CD4-positive, alpha-beta T cell treated with Interleukin-17A for 1 hour (primary cell): ENCODE data around the gene RGL3.
"Not testable (repeated sequence)": the region's sequence is repeated elsewhere in the genome, so short reads cannot be mapped to it uniquely, and the experiment has no call there.

Experiments
- DNase-seq: peaks from one replicate; pipeline ENCODE4 v3.0.0-alpha.2; 2020

RGL3 gene

DNA sequence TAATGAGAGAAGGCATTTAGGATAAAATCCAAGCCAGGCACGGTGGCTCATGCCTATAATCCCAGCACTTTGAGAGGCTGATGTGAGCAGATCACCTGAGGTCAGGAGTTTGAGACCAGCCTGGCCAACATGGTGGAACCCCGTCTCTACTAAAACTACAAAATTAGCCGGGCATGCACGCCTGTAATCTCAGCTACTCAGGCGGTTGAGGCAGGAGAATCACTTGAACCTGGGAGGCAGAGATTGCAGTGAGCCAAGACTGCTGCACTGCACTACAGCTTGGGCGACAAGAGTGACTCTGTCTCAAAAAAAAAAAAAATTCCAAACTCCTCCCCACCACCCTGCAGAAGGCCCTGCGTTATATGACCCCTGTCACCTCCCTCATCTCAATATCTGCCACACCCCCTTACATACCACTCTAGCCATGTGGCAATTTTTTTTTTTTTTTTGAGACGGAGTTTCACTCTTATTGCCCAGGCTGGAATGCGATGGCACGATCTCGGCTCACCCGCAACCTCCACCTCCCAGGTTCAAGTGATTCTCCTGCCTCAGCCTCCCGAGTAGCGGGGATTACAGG, 39.8 kb downstream of the RGL3 start:
- not testable (repeated sequence) for DNase-seq

DNA sequence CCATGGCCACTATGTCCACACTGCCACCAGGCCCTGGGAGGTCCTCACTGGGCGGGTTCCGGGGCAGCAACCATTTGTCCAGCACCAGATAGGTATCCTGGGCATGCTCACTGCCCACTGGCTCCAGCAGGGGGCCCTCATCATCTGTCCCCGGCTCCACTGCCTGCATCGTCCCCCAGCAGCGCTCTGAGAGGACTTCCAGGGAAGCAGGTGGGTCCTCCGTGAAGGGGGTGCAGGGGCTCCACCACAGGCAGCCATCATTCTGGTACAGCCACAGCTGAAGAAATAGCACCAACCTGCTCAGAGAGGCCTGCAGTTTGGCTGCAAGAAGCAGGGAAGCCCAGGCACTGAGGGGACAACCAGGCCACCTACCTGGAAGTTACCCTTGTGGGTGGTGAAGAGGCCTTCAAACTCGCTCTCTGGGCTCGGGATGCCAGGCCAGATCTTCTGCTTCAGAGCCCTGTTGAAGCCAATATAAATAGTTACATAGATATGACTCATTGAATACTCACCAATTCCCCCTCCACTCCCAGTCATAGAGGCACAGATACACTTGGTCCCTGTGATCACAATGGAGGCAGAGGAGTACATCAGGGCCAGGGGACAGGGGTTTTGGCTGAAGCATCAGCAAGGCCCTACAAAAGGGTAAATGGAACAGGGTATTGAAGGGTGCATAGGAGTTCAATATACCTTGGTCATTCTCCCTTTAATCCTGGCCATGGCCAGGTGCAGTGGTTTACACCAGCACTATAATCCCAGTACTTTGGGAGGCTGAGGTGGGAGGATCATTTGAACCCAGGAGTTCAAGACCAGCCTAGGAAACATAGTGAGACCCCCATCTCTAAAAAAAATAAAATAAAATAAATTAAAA, 40.6 kb downstream of the RGL3 start:
- peak; percentile 21 for DNase-seq

DNA sequence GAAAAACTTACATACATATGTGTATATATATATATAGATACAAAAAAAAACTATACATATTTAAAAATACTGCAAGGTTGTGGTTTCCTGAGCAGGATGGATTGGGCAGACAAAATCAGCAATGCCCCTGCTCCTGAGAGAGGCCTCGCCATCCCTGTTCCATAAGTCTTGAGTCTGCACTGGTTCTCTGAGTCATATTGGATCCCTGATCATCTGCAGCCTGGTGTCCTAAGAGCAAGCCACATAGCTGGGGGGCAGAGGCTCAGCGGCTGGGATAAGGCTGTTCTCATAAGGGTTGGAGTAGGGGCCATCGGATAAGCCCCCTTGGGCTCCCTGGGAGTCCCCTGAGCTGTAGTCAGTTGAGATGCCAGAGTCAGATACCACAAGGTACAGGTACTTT, 41.4 kb downstream of the RGL3 start:
- no peak for DNase-seq

DNA sequence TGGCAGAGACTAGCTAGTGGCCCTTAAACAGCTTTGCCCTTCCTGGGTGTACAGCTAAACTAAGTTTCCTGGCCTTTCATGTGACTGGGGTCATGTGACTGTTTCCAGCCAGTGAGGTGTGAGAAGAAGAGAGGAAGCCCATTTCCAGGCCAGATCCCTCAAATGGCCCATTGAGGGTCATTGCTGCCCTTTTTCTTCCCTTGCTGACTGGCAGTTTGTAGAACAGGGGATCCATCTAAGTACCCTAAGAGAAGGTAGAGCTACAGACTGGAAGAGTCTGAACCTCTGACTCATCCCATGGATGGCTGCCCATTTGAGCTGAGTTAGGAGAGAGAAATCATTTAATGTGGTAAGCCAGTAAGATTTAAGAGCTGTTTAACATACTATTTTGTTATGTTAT, 41.9 kb downstream of the RGL3 start:
- DNase-seq = peak; percentile 26

DNA sequence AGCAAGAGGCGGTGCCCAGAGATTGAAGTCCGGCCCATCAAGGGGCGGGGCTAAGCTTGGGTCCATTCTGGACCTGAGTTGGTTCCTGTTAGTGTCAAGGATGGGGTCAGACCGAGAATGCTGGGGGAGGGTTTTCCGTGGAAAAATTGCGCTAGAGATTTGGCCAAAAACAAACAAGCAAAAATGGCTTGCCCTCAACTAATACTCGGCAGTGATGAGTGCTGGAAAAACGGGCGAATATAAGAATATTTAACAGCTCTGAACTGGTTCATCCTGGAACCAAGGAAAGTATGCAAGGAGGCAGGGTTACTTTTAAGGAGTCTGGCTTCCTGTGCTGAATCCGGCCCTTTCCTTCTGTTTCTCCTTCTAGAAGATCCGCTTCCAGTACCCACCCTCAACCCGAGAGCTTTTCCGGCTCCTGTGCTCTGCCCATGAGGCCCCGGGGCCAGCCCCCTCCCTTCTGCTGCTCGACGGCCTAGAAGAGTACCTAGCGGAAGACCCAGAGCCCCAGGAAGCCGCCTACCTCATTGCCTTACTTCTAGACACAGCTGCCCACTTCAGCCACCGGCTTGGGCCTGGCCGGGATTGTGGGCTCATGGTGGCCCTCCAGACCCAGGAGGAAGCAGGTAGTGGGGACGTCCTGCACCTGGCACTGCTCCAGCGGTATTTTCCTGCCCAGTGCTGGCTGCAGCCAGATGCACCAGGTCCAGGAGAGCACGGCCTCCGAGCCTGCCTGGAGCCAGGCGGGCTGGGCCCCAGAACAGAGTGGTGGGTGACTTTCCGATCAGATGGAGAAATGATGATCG, 43.8 kb downstream of the RGL3 start:
- peak; percentile 82 for DNase-seq

DNA sequence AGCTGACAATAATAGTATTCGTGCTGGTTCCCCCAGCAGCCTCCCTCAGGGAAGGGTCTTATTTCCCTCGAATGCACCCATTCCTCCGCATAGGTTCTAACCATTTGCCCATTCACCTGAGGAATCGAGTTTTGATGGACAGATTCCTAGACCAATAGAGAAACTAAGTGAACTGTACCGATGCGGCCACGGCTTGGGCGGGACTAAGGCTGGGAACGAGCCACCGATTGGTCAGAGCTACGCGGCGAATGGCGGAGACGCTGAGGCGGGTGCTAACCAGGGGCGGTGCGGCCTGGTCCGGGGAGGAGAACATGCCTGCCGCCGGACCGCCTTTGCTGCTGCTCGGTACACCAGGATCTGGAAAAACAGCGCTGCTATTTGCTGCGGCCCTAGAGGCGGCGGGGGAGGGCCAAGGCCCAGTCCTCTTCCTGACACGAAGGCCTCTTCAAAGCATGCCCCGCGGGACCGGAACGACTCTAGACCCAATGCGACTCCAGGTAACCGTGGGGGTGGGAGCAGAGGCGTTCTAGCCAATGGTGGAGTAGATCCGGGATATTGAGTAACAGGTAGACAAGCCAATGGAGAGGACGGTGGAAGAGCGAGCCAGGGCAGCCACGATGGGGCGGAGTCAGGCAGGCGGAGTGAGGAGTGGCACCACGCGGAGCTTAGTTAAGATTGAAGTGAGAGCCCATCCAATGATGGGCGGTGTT, 44.5 kb downstream of the RGL3 start, which contains the start of gene SWSAP1:
Gene SWSAP1, plus strand, starts transcription at position 234 of the 710 bp plus-strand sequence. Its CDS starts 15 bp downstream, at position 249.
- peak; percentile 100 for DNase-seq

DNA sequence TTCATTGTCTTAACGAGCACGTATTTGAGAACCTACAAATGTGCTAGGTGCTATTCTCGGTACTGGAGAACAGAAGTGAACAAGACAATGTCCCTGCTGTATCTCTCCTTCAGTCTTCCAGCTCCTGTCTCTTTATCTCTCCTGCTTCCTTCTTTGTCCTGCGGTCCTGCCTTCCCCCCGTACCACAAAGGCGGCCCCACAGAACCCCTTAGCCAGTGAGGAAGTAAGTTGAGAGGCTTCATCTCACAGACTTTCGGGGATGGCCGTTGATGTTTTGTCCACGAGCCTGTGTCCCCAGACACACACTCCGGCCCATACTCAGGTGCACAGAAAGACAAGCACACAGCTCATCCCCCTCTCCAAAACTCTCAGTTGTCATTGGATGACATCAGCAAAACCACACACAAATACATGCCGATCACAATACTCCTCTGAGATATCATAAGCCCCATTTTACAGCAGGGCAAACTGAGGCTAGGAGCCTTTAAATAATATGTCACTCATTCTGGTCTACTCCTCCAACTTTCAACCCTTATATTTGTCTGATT, 45.2 kb downstream of the RGL3 start:
- DNase-seq = no peak

DNA sequence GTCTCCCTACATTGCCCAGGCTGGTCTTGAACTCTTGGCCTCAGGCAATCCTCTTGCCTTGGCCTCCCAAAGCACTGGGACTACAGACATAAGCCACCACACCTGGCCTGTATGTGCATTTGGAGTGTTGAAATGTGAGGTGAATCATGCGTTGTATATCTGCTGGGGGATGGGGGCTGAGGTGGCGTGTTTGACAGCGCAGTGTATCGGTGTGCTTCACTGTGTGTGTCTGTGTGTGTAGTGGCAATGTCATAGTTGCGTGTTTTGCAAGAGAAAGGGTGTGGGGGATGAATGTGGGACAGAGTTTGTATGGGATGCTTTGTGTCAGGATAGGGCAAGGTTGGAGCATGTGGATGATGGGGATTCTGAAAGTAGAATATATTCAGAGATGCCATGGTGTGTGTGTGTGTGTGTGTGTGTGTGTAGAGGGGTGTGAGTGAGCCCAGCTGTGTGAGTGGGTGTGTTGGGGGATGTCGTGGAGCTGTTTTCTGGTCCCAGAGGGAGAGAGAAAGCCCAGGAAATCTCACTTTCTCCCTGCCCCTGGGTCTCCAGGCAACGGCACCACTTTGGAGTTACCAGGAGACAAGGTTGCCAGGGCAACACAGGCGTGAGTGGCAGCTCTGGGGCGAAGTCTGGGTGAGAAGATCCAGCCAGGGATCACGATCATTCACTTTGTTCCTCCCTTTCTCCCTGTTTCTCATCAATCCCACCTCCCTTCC, 45.8 kb downstream of the RGL3 start:
- DNase-seq = no peak

DNA sequence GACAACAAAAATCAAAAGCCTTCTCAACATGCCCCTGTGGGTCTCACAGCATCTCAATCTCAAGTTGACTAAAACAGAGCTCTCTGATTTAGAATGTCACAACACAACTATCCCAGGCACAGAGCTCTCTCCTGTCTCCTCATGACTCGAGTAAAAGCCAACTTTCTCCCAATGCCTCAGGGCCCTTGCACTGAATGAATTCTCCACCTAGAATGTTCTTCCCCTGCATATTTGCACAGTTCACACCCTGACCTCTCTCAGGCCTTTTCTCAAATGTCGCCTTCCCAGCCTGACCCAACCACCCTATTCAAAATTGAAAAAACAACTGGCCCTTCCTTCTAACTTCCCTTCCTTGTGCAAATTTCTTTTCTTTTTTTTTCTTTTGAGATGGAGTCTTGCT, 48.4 kb downstream of the RGL3 start:
- DNase-seq = no peak

DNA sequence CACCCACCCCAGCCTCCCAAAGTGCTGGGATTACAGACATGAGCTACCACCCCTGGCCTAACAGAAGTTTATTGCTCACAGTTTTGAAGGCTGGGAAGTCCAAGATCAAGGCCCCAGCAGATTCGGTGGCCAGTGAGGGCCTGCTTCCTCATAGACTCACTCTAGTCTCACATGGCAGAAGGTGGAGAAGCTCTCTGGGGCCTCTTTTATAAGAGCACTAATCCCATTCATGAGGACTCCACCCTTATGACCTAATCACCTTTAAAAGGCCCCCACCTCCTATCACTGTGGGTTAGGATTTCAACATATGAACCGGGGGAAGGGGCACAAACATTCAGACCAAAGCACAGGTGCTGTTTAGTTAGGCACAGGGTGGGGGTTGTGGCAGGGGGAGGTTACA, 51.6 kb downstream of the RGL3 start:
- DNase-seq = no peak

DNA sequence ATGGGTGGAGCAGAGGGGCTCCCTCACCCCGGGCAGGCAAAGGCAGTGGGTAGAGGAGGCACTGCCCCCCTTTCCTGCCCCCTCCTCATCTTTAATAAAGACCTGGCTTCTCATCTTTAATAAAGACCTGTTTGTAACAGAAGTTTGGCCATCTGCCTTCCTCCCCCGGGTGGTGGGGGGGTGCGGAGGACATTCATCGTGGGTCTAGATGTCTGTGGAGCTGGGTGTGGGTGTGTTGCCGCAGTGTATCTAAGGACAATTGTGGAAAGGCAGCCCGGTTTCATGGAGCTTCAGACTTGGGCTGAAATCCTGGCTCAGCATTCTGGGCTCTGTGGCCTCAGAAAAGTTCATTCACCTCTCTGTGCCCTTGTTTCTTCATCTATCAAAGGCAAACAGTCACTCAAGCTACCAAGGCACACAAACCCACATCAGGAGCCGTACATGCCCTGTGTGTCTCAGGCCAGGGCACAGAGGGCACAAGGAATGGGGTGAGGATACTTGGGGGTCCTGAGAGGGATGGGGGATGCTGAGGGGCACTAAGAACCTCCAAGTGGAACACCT, 53.5 kb downstream of the RGL3 start:
- no peak for DNase-seq

DNA sequence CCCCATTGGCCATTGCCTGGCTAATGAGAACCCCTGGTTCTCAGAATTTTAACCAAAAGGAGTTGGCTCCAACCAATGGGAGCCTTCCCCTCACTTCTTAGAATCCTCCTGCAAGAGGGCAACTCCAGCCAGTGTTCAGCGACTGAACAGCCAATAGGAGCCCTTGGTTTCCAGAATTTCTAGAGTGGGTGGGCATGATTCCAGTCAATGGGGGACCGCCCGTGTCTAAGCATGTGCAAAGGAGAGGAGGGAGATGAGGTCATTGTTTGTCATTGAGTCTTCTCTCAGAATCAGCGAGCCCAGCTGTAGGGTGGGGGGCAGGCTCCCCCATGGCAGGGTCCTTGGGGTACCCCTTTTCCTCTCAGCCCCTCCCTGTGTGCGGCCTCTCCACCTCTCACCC, 54.2 kb downstream of the RGL3 start:
- no peak for DNase-seq

DNA sequence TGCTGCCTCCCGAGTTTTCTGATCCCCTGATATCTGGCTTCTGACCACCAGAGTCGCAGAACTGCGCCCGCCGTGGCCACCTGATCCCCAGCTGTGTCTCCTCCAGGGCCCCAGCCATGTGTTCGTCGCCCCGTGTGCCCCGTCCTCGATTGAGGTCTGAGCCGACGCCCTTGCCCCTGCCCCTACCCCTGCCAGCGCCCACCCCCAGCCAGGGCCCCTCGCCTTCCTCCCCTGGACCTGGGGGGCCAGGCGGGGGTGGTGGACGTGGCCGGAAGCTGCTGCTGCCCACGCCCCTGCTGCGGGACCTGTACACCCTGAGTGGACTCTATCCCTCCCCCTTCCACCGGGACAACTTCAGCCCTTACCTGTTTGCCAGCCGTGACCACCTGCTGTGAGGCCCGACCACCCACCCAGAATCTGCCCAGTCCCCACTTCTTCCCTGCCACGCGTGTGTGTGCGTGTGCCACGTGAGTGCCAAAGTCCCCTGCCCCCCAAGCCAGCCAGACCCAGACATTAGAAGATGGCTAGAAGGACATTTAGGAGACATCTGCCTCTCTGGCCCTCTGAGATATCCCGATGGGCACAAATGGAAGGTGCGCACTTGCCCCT, 54.7 kb downstream of the RGL3 start:
- no peak for DNase-seq

DNA sequence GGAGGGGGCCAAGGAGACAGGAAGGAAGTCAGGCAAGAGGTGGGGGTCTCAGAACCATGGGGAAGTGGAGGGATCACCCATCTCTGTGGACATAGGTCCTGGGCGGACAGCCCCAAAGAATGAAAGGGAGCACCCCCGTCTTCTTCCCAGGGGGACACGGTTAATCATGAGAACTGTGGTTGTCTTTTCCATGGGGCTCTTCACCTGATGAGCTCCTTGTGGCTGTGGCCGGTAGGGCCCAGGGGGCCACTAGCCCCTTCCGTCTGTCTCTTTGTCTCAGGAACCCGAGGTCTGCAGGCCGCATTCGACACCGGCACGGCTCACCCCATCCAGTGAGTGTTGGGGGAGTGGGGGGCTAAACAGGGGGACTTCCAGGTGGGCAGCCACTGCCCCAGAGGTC, 55.2 kb downstream of the RGL3 start:
- no peak for DNase-seq

DNA sequence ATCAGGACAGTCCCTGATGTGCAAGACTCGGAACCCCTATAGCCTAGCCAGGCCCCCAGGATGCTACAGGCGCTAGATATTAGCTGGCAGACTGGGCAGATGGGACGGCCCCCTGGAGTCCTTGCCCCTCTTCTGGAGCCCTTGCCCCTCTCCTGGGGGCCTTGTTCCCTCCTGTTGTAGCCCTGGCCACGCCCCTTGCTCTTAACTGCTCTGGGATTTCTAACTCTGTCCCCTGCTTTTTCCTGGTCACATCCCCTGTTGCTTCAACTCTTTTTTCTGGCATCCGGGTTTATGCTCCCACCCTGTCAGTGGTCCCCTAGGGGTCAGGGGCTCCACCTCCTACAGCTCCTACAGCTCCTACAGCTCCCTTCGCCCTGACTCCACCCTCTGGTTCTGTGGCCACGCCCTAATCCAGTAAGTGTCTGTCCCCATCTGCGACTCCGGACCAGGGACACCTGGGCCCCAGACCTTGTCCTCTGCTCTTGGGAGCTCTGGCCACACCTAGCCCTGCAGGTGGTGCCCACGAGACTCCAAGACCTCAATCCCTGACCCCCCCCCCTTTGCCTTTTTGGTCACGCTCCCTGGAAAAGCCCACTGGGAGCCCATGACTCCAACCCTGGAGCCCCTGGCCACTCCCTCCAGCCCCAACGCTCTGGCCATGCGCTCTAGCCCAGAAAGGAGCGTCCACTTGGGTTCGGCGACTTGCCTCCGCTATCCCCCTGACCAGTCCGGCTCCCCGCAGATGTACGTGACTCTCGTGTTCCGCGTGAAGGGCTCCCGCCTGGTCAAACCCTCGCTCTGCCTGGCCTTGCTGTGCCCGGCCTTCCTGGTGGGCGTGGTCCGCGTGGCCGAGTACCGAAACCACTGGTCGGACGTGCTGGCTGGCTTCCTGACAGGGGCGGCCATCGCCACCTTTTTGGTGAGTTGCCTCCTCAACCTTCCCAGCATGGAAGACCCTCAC, 57.1 kb downstream of the RGL3 start:
- DNase-seq = no peak

DNA sequence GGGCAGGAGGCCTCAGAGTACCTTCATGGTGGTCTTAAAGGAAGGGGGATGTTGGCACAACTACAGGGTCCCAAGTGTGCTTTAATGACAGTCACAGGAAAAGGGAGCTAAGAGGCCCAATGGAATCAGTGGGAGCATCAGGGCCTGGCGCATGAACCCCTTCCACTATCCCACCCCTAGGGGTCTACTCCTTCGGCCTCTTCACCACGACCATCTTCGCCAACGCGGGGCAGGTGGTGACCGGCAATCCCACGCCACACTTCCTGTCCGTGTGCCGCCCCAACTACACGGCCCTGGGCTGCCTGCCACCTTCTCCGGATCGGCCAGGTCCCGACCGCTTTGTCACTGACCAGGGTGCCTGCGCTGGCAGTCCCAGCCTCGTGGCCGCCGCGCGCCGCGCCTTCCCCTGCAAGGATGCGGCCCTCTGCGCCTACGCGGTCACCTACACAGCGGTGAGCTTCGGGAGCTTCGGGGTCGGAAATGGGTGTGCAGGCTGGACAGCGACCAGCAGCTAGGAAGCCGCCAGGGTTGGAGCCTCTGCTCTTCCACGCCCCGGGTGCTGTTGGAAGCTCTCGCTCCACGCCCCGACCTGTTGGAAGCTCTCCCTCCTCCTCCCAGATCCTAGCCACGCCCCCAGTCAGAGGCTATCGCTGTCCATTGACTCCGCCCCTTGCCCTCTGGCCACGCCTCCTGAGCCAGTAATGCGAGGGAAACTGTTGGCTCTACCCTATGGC, 57.9 kb downstream of the RGL3 start:
- no peak for DNase-seq

DNA sequence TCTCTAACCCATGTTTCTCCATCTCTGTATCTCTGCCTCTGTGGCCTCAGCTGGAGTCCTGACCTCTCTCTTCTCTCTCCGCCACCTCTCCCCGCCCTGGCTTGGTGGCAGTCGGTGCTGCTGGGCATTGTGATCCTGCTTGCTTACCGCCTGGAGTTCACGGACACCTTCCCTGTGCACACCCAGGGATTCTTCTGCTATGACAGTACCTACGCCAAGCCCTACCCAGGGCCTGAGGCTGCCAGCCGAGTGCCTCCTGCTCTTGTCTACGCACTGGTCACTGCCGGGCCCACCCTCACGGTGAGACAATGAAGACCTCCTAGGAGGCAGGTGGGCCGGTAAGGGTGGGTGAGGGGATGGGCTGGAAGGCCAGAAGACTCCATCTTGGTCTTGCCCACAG, 59.7 kb downstream of the RGL3 start:
- DNase-seq = no peak

DNA sequence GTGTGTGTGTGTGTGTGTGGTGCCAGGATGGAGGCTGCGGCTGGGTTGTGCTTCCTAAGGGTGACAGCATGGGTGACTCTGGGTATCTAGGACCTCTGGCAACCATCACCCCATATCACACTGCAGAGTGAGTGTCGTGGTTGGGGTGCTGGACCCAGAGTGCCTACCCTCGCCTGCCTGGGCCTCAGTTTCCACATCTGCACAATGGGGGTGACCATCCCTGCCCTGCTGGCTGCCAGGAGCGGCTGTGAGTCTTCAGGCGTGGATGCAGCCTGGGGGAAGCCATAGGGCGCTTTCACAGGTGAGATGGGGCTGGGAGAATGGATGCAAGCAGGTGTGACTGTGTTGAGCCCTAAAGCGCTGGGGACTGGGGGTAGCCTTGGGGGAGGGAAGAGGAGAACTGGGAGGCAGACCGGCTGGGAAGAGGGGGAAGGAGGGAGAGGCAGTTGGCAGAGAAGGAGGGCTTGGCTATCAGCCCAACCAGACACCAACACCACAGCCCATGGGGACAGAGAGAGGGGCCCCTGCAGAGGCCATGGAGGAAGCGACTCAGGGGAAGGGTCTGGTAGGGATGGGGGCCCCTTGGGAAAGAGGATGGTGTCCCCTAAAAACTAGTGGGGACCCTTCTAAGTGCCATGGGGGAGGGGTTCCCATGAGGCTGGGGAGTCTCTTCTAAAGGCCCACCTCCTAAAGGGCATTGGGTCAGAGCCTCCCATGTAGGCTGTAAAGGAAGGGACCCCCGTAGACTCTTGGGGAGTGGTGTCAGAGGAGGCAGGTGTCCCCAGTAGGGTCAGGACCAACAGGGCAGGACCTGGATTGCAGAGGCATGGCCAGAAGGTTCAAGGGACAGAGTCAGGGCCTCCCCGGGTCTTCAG, 62.2 kb downstream of the RGL3 start:
- DNase-seq = no peak
